ENCODE data around the gene FIBCD1.

- TF ChIP-seq, protein P1, sequence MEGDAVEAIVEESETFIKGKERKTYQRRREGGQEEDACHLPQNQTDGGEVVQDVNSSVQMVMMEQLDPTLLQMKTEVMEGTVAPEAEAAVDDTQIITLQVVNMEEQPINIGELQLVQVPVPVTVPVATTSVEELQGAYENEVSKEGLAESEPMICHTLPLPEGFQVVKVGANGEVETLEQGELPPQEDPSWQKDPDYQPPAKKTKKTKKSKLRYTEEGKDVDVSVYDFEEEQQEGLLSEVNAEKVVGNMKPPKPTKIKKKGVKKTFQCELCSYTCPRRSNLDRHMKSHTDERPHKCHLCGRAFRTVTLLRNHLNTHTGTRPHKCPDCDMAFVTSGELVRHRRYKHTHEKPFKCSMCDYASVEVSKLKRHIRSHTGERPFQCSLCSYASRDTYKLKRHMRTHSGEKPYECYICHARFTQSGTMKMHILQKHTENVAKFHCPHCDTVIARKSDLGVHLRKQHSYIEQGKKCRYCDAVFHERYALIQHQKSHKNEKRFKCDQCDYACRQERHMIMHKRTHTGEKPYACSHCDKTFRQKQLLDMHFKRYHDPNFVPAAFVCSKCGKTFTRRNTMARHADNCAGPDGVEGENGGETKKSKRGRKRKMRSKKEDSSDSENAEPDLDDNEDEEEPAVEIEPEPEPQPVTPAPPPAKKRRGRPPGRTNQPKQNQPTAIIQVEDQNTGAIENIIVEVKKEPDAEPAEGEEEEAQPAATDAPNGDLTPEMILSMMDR (IDR thresholded peaks at IDR 0.05): no peak
- no peak for TF ChIP-seq POLR2A (IDR thresholded peaks at IDR 0.05)
Measured at GRCh38 chr9:130929571-130930038, 9.4 kb downstream of the FIBCD1 start.
